Measurements from ENCODE around the gene CCDC33. TPM values are rescaled to one million over a fixed set of nuclear protein-coding genes. Genes with fewer than 3 reads are reported as not detected.

Gene CCDC33
- total and polyA plus RNA-seq, 12 donors = not detected

DNA sequence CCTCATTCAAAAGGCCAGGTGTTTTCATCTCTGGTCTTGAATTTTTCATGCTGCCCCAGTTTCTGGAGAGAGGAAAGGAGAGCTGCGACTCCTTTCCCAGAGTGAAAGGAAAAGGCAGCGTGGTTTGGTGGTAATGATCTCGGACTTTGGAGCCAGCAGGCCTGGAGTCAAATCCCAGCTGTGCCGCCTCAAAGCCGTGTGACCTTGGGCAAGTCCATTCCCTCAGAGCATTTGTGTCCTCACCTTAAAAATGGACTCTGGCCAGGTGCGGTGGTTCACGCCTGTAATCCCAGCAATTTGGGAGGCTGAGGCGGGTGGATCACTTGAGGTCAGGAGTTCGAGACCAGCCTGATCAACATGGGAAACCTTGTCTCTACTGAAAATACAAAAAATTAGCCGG, 4.7 kb upstream of the CCDC33 start:
- DNase-seq (no peak), ATAC-seq (no peak)
- Histone ChIP-seq H3K27me3 (no peaks in the 10 kb centered on the region), H3K4me3 (no peak overlapping the region), H3K9me3 (no peaks in the 10 kb centered on the region), H3K4me1 (peaks cover 3 to 19% (median 14%) of the 10 kb centered on the region in 9 donors), H3K27ac (no peak overlapping the region), H3K36me3 (no peaks in the 10 kb centered on the region)
- 93 to 97% methylated on average over 10 of the region's 10 CpGs for WGBS, 2 donors
- intact Hi-C loops (cut with DNase I) = no loop called here
- TF ChIP-seq, protein P1, sequence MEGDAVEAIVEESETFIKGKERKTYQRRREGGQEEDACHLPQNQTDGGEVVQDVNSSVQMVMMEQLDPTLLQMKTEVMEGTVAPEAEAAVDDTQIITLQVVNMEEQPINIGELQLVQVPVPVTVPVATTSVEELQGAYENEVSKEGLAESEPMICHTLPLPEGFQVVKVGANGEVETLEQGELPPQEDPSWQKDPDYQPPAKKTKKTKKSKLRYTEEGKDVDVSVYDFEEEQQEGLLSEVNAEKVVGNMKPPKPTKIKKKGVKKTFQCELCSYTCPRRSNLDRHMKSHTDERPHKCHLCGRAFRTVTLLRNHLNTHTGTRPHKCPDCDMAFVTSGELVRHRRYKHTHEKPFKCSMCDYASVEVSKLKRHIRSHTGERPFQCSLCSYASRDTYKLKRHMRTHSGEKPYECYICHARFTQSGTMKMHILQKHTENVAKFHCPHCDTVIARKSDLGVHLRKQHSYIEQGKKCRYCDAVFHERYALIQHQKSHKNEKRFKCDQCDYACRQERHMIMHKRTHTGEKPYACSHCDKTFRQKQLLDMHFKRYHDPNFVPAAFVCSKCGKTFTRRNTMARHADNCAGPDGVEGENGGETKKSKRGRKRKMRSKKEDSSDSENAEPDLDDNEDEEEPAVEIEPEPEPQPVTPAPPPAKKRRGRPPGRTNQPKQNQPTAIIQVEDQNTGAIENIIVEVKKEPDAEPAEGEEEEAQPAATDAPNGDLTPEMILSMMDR (IDR thresholded peaks at IDR 0.05) = no peak

DNA sequence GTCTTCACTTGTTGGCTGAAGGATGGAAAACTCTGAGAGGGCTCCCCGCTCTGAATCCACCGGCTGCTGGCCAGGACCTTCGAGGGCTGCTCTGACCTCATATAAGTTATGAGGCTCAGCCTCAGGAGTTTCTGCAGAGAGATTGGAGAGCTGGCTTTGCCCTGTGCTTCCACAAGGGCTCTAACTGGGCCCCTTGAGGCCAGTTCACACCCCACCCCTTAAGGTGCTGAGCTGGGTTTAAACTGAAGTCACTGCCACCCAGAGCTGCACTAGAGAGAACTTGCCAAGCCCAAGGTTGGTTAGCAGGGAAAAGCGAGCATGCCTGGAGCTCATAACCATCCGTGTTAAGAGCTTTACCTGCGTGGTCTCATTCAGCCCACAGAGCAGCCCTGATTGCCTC, 2.8 kb upstream of the CCDC33 start:
- no peak overlapping the region for H3K4me3 ChIP-seq
- DNase-seq = no peak
- WGBS, 2 donors = 88 to 89% methylated on average over 6 of the region's 6 CpGs
- H3K36me3 ChIP-seq = no peaks in the 10 kb centered on the region
- H3K27me3 ChIP-seq = no peaks in the 10 kb centered on the region
- H3K27ac ChIP-seq = no peak overlapping the region
- no peak for ATAC-seq
- H3K4me1 ChIP-seq = peaks cover under 1 to 13% (median 9%) of the 10 kb centered on the region in 9 donors
- no peaks in the 10 kb centered on the region for H3K9me3 ChIP-seq
- TF ChIP-seq, protein P1 (IDR thresholded peaks at IDR 0.05) = no peak
- intact Hi-C loops (cut with DNase I) = no loop called here

DNA sequence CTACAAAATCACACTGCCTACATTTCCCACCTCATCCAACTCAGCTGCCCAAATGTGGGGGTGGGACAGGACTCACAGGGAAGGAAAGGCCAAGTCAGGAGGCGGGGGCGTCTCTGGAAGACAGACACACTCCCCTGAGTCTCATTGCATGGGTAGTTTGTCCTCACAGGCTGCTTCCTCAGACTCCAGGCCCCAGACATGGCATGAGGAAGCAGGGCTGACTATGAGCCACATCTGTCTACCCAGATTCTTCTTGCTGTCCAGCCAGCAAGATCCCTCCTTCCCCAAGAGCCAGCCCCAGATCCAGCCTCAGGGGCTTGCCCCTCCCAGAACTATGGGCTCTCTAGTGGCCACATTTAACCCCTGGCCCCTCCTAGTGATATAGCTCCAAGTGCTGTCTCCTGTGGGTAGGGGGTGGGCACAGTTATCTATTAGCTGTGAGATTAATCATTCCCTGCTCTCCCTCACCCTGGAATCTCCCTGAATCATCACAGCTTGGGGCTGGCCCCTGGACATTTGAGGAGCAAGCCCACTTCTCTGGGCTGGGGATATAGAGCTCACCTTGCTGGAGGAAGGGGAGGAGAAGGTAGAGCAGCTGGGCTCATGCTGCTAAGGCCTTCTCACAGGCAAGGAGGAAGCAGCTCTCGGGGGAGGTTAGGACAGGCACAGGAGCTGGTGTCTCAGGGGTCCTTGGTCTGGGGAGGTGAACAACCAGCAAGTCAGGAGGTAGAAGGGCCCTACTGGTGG, 2.1 kb upstream of the CCDC33 start:
- DNase-seq (no peak), ATAC-seq (no peak)
- Histone ChIP-seq H3K36me3 (no peaks in the 10 kb centered on the region), H3K27me3 (no peaks in the 10 kb centered on the region), H3K4me1 (peaks cover 0 to 8% (median 4%) of the 10 kb centered on the region in 9 donors), H3K4me3 (no peak overlapping the region), H3K27ac (no peak overlapping the region), H3K9me3 (no peaks in the 10 kb centered on the region)
- WGBS, 2 donors = 92 to 95% methylated on average over 3 of the region's 3 CpGs
- intact Hi-C loops (cut with DNase I) = no loop called here
- TF ChIP-seq, protein P1 (IDR thresholded peaks at IDR 0.05) = no peak

DNA sequence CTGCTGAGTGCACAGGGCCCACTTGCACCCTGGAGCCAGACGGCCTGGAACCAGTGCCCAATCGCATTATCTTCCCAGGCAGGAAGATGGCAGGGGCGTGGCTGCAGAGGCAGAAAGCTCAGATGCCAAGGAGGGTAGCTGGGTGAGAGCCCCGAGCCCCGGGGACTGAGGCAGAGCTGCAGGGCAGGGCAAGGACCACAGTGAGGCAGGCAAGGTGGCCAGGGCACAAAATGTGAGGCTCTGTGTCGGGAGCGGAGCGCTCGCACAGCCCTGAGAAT, 1.6 kb upstream of the CCDC33 start:
- Histone ChIP-seq H3K27me3 (no peaks in the 10 kb centered on the region), H3K27ac (no peak overlapping the region), H3K36me3 (no peaks in the 10 kb centered on the region), H3K9me3 (no peaks in the 10 kb centered on the region), H3K4me3 (no peak overlapping the region), H3K4me1 (peaks cover 2 to 8% (median 3%) of the 10 kb centered on the region in 9 donors)
- WGBS, 2 donors = 92 to 93% methylated on average over 9 of the region's 9 CpGs
- intact Hi-C loops (cut with DNase I) = no loop called here
- TF ChIP-seq, protein P1 (IDR thresholded peaks at IDR 0.05) = no peak
- ATAC-seq = no peak
- DNase-seq = no peak

All from heart right ventricle (tissue), 16 donors.